GM19397 (cell line): ENCODE measurements around the gene RPTOR.

ENCODE experiments used
- ATAC-seq: cut with Tn5 transposase; IDR thresholded peaks from one replicate; pipeline ENCODE4 v1.9.1; 2021; ENCODE audit warnings: mild to moderate bottlenecking, moderate library complexity; ENCODE audit not compliant: unreplicated experiment

The RPTOR gene

DNA sequence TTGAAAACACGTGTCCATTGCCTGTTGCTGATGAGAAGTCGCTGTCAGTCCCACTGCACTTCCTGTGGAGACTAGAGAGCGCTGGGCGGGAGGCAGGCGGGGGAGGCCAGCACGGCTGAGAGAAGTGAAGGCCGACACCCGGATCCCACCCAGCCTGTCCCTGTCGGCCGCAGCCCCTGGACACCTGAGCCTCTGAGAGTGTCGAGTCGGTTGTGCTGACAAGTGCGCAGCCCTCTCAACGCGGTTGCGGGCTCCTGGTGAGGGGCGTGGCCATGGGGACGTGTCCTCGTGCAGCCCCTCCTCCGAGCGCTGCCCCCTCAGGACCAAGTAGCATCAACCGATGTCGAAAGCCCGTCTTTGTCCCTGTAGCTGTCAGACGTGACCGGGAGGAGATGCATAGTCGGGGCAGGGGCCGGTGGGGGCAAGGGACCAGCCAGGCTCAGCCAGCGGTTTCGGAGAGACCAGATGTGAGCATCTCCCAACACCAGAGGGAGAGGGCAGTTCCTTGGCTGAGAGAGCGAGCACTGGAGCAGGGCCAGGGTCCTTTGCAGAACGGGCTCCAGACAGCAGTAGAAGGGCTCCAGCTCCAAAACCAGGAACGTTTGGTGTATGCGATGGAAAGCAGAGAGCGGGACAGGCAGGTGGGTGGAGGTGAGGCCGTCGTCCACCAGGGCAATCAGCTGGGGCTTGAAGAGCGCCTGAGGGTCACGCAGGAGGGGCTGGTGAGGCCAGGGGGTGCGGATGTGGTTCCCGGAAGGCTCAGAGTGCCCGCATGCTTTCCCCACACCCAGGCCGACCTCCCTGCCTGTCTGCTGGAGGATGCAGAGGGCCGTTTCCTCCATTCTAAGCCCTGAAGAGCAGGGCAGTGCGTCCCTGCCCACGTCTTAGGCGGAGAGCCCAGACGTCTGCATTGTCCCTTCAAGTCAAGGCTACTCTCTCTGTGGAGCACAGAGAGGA, 403.7 kb downstream of the RPTOR start:
- ATAC-seq = no peak

DNA sequence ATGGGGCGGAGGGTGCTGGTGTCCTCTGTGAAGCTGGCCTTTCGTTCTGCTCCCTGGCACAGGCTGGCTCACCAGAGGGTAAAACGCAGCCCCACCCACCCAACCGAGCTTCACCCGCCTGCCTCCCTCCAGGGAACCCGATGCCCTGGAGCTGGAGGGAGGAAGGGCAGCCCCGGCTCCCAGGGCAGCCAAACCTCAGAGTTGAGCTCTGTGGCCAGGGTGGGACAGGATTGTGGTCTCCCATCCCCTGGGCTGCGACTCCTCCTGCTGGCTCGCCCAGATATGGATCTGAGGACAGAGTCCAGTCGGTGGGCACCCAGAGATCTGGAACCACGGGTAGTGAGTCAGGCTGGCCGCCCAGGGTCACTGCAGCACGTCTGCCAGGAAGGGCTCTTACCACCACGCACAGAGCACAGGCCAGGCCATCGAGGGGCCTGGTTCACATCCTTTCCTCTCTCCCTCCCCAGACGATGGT, 404.4 kb downstream of the RPTOR start:
- ATAC-seq = no peak

DNA sequence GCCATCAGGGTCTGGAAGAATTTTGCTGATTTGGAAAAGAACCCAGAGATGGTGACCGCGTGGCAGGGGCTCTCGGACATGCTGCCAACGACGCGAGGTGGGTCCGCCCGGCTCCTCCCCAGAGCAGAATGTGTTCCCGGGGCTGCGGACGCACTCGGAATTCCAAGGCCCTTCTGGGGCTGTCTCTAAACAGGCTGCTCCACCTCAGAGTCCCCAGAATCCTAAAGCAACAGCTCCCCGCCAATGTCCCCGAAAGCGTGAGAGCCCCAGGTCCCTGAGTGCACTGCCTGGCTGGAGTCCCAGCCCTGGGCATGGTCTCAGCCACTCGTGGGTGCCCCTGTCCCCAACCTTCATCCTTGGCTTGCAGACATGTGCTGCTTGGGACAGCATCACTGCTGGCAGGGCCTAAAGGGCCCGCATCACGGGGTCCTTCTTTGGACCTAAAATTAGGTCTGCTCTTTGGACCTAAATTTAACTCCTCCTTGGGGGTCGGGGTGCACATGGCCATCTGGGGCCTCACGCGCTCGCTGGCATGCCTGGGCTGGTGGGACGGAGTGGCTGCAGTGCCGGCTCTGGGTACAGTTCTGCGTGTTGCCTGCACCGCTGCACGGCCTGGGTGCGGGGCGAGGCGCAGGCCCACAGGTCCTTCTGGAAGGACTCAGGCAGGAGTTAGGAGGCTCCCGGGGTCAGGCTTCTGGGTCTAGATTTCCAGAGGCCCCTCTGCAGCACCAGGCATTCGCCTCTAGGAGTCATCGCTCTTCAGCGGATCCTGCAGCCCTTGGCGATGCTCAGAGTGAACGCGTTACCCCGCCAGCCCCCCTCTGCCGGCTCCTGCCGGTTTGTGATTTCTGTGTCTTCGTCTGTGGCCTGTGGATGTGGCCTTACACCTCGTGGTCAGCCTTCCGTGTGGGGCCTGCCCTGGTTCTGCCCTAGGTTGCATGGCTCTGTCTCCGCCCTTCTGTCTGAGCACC, 405.1 kb downstream of the RPTOR start:
- no peak for ATAC-seq

DNA sequence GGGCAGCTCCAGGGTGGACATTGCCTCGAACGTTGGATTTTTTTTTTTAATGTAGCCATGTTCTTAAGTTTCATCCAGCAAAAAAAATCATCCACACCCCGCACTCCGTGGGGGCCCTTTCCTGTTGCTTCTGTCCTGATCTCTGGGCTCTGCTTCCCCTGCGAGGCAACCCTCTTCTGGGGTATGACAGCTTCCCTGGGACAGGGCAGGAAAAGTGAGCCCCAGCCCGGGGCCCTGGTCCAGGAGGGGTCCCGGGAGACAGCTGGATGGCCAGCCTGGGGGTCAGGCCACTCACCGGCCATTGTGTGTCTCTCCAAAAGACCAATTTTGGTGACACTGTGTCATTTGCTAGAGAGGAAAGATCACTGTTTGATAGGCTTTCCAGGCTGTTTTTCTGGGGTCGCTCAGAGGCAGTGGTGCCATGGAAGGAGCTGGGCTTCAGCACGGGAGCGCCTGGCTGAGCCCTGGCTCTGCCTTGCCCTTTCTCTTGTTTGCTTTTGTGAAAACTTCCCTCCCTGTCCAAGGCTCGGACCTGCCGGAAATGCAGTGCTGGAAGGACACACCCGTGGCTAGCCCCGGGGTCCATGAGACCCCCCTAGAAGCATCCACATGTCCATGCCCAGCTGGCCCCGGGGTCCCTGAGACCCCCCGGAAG, 406.0 kb downstream of the RPTOR start:
- no peak for ATAC-seq

DNA sequence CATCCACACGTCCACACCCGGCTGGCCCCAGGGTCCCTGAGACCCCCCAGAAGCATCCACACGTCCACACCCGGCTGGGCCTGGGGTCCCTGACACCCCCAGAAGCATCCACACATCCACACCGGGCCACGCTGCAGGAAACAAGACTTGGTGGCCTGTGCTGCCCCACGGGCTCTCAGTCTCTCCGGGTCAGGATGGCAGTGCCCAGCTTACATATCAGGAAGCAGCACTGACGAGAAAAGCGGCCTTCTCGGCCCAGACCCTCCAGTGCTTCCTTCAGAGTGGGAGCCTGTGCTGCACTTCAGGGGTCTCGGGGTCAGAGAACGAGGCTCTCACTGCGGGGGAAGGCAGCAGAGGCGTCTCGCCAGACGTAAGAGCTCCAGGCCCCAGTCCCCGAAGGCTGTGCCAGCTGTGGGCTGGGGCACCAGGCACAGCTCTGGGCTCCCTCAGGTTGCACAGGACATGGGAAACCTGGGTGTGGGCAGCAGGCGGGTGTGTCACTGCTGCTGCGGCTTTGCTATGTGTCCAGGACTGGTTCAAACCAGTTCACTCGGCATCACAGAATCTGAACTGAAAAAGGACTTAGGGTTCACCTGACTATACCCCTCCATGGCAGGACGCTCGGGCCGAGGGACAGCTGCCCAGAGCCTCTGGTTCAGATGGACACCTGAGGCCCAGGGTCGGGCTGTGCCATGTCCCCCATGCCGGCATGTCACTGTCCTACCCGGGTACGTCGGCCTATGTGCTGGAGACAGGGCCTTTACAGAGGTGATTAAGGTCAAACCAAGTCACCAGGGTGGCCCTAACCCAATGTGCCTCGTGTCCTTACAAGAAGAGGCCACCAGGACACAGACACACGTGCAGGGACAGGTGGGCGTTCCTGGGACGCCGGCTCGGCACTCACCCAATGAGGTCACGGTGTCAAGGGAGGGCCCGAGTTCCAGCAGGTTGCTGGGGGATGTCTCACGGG, 406.8 kb downstream of the RPTOR start:
- no peak for ATAC-seq

DNA sequence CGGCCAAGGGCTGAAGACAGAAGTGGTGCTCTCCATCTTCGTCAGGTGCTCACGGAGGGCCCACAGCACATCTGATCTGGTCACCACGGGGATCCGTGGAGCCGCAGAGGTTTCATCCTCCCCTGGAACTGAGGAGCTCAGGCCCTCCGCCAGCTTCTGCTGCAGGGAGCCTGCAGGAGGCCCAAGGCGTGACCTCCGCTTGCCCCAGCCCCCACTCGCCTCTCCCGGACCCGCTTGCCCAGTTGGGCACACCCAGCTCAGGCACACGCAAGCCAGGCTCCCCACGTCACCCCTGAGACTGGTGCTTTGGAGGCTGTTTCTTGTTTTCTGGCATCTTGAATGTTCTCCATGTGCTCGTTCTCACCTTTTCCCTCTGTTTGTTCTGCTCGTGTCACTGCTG, 407.7 kb downstream of the RPTOR start:
- no peak for ATAC-seq

GRCh38 chr17:80953471-80954315, 409.1 kb downstream of the RPTOR start:
- no peak for ATAC-seq

- no peak for ATAC-seq
Measured at GRCh38 chr17:80955078-80955477, 410.4 kb downstream of the RPTOR start.

DNA sequence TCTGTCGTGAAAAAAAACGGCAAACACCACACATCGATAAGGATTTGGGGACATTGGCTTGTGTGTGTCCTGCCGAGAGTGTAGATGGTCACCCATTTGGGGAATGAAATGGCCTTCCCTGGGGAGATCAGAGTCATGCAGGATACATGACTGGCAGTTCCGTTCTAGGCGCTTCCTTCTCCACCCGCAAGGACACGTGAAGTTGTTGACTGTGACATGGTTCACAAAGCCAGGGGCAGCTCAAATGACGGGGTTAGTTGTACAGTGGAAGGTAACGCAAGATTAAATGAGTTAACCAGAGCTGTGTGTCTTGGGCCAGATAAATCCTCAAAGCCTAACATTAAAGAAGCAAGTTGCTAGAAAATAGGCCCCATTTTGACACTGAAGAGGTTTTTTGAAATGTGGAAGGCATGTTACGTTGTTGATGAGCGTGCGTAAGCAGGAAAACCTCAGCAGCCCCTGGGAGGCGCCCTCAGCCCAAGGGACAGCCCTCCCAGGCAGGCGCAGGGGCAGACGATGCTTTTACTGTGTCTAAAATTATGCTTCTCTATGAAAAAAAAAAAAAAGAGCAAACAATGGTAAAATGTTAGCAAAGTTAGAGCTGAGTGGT, 411.1 kb downstream of the RPTOR start:
- ATAC-seq = no peak

- no peak for ATAC-seq
Measured at GRCh38 chr17:80956321-80957190, 411.9 kb downstream of the RPTOR start.

GRCh38 chr17:80957461-80957941, 412.9 kb downstream of the RPTOR start:
- ATAC-seq = no peak

DNA sequence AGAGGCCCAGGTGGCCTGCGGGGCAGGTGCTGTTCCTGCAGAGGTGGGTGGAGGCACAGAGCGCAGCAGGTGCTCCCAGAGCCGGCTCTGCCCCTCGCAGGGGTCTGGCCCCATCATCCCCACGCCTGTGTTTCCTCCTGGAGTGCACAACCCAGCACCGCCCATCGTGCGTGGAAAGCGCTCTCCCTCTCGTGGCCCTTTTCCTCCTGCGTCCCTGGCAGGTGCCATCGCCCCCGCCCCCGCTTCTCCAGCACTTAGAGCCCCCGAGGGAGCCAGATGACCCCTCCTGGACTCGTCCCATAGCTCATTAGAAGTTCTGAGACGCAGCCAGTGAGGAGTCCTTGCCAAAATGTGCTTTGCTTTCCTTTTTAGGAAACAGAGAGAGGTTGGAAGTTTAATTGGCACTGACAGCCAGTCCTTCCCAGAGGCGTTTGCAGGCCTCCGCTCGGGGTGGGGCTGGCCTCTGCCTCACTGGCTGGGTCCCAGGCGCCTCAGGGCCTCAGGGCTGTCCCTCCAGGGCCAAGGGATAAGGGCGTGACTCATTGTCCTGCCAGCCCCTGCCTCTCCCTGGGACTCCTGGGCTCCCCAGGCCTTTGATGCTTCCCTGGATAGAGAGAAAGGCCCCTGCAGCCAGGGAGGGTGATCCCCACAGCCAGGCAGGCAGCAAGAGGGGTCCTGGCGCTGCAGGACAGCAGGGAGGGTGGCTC, 414.8 kb downstream of the RPTOR start:
- no peak for ATAC-seq

- no peak for ATAC-seq
Measured at GRCh38 chr17:80960037-80960796, 415.6 kb downstream of the RPTOR start.

DNA sequence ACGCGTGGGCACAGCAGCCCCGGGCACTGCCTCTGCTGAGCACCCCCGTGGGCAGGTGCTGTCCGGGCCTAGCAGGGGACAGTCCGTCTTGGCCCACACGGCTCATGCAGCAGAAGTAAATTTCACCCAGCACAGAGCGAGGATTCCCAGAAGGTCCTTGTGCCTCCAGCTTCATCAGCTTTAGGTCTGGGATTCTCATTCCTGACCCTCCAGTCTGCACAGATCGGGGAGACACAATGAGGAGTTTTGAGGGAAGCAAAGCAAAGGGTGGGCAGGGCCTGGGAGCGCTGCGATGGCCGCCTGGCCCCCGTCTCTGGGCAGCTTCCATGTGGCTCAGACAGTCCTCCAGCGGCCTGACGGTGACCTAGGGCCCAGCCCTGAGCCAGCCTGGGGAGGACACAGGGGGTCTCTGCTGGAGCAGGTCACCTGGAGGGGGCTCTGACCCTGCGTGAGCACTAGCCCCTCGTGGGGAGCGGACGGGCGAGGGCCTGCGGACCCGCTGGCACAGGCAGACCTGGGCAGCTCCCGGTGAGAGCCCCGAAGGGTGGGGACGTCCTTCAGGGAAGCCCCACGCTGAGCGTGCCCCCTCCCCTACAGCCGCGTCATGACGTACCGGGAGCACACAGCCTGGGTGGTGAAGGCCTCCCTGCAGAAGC, 416.3 kb downstream of the RPTOR start:
- ATAC-seq = no peak

GRCh38 chr17:80961541-80962330, 417.1 kb downstream of the RPTOR start:
- no peak for ATAC-seq
